Measurements from ENCODE around the gene UTP14C. TPM values are rescaled to one million over a fixed set of nuclear protein-coding genes. Genes with fewer than 3 reads are reported as not detected.

Gene UTP14C
- 19.7 and 20.5 TPM in 2 replicates for total RNA-seq
- long read RNA-seq, full-length matches to known transcripts: 1 of 6 reads
- long read RNA-seq, partial matches to known transcripts: 0 of 6 reads
- long read RNA-seq, other reads (novel, unspliced or antisense): 5 of 6 reads

- Mint-ChIP-seq H3K27me3 (ENCODE audit: low read depth) (no peaks in the 10 kb centered on the region), H3K4me3 (no peak within 1 kb of the TSS), H3K36me3 (ENCODE audit: low read depth) (peaks cover 62% of the 10 kb centered on the region), H3K9me3 (peaks cover 11% of the 10 kb centered on the region), H3K4me1 (no peaks in the 10 kb centered on the region), H3K27ac (ENCODE audit: unreplicated experiment) (no peak within 1 kb of the TSS)
- TF ChIP-seq, protein P1, sequence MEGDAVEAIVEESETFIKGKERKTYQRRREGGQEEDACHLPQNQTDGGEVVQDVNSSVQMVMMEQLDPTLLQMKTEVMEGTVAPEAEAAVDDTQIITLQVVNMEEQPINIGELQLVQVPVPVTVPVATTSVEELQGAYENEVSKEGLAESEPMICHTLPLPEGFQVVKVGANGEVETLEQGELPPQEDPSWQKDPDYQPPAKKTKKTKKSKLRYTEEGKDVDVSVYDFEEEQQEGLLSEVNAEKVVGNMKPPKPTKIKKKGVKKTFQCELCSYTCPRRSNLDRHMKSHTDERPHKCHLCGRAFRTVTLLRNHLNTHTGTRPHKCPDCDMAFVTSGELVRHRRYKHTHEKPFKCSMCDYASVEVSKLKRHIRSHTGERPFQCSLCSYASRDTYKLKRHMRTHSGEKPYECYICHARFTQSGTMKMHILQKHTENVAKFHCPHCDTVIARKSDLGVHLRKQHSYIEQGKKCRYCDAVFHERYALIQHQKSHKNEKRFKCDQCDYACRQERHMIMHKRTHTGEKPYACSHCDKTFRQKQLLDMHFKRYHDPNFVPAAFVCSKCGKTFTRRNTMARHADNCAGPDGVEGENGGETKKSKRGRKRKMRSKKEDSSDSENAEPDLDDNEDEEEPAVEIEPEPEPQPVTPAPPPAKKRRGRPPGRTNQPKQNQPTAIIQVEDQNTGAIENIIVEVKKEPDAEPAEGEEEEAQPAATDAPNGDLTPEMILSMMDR (conservative IDR thresholded peaks at IDR 0.05): no peak
- DNase-seq (ENCODE audit: low read depth, low spot score): no peak
Observed at GRCh38 chr13:52024481-52024880, at the start of gene UTP14C. TSS of gene UTP14C (plus strand) at chr13:52024691. CDS start at chr13:52028805, 4,114 bp downstream.

- Mint-ChIP-seq H3K4me1 (no peaks in the 10 kb centered on the region), H3K9me3 (no peaks in the 10 kb centered on the region), H3K27me3 (ENCODE audit: low read depth) (no peaks in the 10 kb centered on the region), H3K4me3 (no peak overlapping the region), H3K27ac (ENCODE audit: unreplicated experiment) (no peak overlapping the region), H3K36me3 (ENCODE audit: low read depth) (peaks cover 2% of the 10 kb centered on the region)
- no peak for DNase-seq (ENCODE audit: low read depth, low spot score)
- TF ChIP-seq, protein P1 (conservative IDR thresholded peaks at IDR 0.05): no peak
Observed at GRCh38 chr13:51976423-51976822, 48.1 kb upstream of the UTP14C start.

DNA sequence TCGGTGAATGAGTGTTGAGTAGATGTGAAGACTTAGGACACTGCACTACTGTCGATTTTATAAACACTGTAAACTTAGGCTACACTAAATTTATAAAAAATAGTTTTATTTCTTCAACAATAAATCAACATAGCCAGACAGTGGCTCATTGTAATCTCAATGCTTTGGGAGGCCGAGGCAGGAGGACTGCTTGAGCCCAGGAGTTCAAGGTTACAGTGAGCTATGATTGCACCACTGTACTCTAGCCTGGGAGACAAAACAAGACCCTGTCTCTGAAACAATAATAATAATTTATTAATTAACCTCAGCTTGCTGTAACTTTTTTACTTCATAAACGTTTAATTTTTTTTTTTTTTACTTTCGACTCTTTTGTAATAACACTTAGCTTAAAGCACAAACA lies 47.6 kb upstream of the UTP14C start:
- Mint-ChIP-seq H3K4me1 (no peaks in the 10 kb centered on the region), H3K27me3 (ENCODE audit: low read depth) (no peaks in the 10 kb centered on the region), H3K36me3 (ENCODE audit: low read depth) (peaks cover 3% of the 10 kb centered on the region), H3K9me3 (no peaks in the 10 kb centered on the region), H3K4me3 (no peak overlapping the region), H3K27ac (ENCODE audit: unreplicated experiment) (no peak overlapping the region)
- TF ChIP-seq, protein P1 (conservative IDR thresholded peaks at IDR 0.05): no peak
- DNase-seq (ENCODE audit: low read depth, low spot score): no peak

GRCh38 chr13:51977625-51978024 lies 46.9 kb upstream of the UTP14C start:
- Mint-ChIP-seq H3K36me3 (ENCODE audit: low read depth) (peaks cover 3% of the 10 kb centered on the region), H3K27me3 (ENCODE audit: low read depth) (no peaks in the 10 kb centered on the region), H3K9me3 (no peaks in the 10 kb centered on the region), H3K4me1 (no peaks in the 10 kb centered on the region), H3K4me3 (no peak overlapping the region), H3K27ac (ENCODE audit: unreplicated experiment) (no peak overlapping the region)
- TF ChIP-seq, protein P1 (conservative IDR thresholded peaks at IDR 0.05): no peak
- DNase-seq (ENCODE audit: low read depth, low spot score): no peak

GRCh38 chr13:51978796-51979556 lies 45.5 kb upstream of the UTP14C start:
- H3K27ac Mint-ChIP-seq (ENCODE audit: unreplicated experiment): no peak overlapping the region
- H3K4me1 Mint-ChIP-seq: no peaks in the 10 kb centered on the region
- H3K36me3 Mint-ChIP-seq (ENCODE audit: low read depth): peaks cover 3% of the 10 kb centered on the region
- TF ChIP-seq, protein P1 (conservative IDR thresholded peaks at IDR 0.05): no peak
- H3K27me3 Mint-ChIP-seq (ENCODE audit: low read depth): no peaks in the 10 kb centered on the region
- no peaks in the 10 kb centered on the region for H3K9me3 Mint-ChIP-seq
- H3K4me3 Mint-ChIP-seq: no peak overlapping the region
- DNase-seq (ENCODE audit: low read depth, low spot score): no peak
